Activated T-cell treated with anti-CD3 and anti-CD28 coated beads, Interleukin-2, amount 50 U/mL, for 4 hours (primary cell): ENCODE results near the gene CLPTM1L. TPM values are rescaled to one million over a fixed set of nuclear protein-coding genes. Genes with fewer than 3 reads are reported as not detected.
A peak's percentile ranks its signal among the peaks of the same experiment; 100 is the strongest.

Experiments
- ATAC-seq, 2 donors: fragments of 200-7000 bp; cut with Tn5 transposase; one replicate each; pipeline ENCODE4 v1.10.0; 2021
- DNase-seq: peaks from one replicate; pipeline ENCODE4 v3.0.0-alpha.2; 2020
- H3K27me3 Mint-ChIP-seq: one replicate; pipeline ENCODE4 v1.8.0; 2021; ENCODE audit warnings: low read depth, mixed read lengths
- H3K36me3 Mint-ChIP-seq: one replicate; pipeline ENCODE4 v1.8.0; 2022; ENCODE audit warnings: mixed read lengths; ENCODE audit not compliant: insufficient read depth
- H3K4me1 Mint-ChIP-seq: one replicate; pipeline ENCODE4 v1.8.0; 2021; ENCODE audit warnings: low read depth, mixed read lengths
- H3K4me3 Mint-ChIP-seq: one replicate; pipeline ENCODE4 v1.8.0; 2021; ENCODE audit warnings: mild to moderate bottlenecking, moderate library complexity, mixed read lengths
- H3K9me3 Mint-ChIP-seq: one replicate; pipeline ENCODE4 v1.8.0; 2021; ENCODE audit warnings: mixed read lengths
- total RNA-seq, 3 donors: library from RNA; stranded (reverse); gene quantifications; one replicate each; pipeline ENCODE4 v1.2.1, GENCODE V29; 2021

CLPTM1L gene
- total RNA-seq, 3 donors from 2014 or later, result 143 to 150 (median 145) TPM

- H3K36me3 Mint-ChIP-seq, result peaks cover 10% of the 10 kb centered on the region
- no peaks in the 10 kb centered on the region for H3K9me3 Mint-ChIP-seq
- DNase-seq (no peak), ATAC-seq (no peak)
- H3K4me1 Mint-ChIP-seq, result peaks cover 61% of the 10 kb centered on the region
- H3K27me3 Mint-ChIP-seq, result no peaks in the 10 kb centered on the region
- peak overlapping the region; percentile 61 for H3K4me3 Mint-ChIP-seq
These were observed 29.7 kb downstream of the CLPTM1L start for GRCh38 chr5:1315018-1315708.

- H3K4me1 Mint-ChIP-seq, result peaks cover 61% of the 10 kb centered on the region
- H3K9me3 Mint-ChIP-seq, result no peaks in the 10 kb centered on the region
- no peaks in the 10 kb centered on the region for H3K27me3 Mint-ChIP-seq
- ATAC-seq, result no peak
- H3K36me3 Mint-ChIP-seq, result peaks cover 8% of the 10 kb centered on the region
- no peak overlapping the region for H3K4me3 Mint-ChIP-seq
- no peak for DNase-seq
These were observed 30.3 kb downstream of the CLPTM1L start for GRCh38 chr5:1314564-1314982.

DNA sequence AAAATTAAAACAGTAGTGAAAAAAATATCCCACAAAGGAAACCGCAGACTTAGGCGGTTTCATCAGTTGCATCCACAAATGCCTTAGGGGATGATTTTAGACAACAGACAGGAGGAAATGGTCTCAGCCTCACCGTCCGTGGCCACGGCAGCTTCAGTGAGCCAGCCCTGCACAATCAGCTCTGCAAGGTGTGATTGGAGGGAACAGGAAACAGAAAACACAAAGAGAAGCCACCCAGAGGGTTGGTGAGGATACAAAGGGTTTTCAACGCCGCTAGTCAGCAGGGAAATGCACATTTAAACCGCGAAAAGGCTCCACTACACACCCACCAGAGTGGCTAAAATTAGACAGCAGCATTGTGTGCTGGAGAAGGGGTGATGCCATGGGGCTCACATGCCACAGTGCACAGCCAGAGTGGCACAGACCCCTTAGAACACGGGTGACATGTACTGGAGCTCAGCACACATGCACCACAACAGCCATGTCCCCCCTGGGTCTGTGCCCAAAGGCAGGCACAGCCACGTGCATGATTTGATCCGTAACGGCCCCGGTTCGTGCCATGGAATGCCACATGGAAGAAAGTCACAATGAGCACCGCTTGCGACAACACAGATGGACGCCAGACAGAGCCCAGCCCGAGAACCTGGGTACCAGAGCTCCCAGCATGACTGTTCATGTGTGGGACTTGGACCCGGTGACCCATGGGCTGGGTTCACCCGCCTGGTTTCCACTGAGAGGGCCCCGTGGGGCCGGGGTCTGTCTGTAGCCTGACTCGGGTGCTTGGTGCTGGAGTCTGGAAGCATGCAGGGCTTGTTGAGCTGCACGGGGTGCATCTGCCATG, 31.7 kb downstream of the CLPTM1L start:
- H3K4me3 Mint-ChIP-seq, result peak overlapping the region; percentile 50

GRCh38 chr5:1312206-1312605, 32.7 kb downstream of the CLPTM1L start:
- Mint-ChIP-seq H3K4me3 (no peak overlapping the region), H3K27me3 (no peaks in the 10 kb centered on the region), H3K4me1 (peaks cover 65% of the 10 kb centered on the region), H3K9me3 (no peaks in the 10 kb centered on the region), H3K36me3 (no peaks in the 10 kb centered on the region)
- ATAC-seq (no peak), DNase-seq (peak; percentile 34)

More for the DNA sequence above, 31.7 kb downstream of the CLPTM1L start:
- peaks cover 69% of the 10 kb centered on the region for H3K4me1 Mint-ChIP-seq
- no peaks in the 10 kb centered on the region for H3K27me3 Mint-ChIP-seq
- H3K36me3 Mint-ChIP-seq, result peaks cover 3% of the 10 kb centered on the region
- ATAC-seq (peak; percentile 21 to 41), DNase-seq (no peak)
- H3K9me3 Mint-ChIP-seq, result no peaks in the 10 kb centered on the region

DNA sequence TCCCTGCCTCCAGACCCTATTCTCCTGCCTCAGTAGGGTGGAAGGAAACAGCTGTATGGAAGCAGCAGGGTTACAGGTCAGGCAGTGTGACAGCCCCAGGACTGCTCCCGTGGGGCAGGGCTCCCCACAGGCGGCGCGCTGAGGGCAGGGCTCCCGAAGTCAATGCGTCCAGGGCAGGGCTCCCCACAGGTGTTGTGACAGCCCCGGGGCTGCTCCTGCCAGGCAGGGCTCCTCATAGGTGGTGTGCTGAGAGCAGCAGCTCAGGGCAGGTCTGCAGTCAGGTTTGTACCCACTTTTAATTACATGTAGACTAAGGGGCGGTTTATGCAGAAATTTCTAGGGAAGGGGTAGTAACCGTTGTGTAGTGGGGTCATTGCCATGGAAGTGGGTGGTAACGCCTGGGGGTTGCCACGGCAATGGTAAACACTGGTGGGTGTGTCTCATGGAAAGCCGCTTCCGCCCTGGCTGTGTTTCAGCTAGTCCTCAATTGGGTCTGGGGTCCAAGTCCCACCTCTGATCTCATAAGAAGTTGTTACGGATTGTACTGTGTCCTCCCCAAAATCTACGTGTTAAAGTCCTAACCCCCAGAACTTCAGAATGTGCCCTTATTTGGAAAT, 33.4 kb downstream of the CLPTM1L start:
- Mint-ChIP-seq H3K4me1 (peaks cover 60% of the 10 kb centered on the region), H3K9me3 (no peaks in the 10 kb centered on the region), H3K4me3 (no peak overlapping the region), H3K36me3 (no peaks in the 10 kb centered on the region), H3K27me3 (no peaks in the 10 kb centered on the region)
- ATAC-seq, result no peak
- DNase-seq, result no peak

GRCh38 chr5:1310118-1310517, 34.8 kb downstream of the CLPTM1L start:
- no peaks in the 10 kb centered on the region for H3K27me3 Mint-ChIP-seq
- ATAC-seq (no peak), DNase-seq (no peak)
- peaks cover 45% of the 10 kb centered on the region for H3K4me1 Mint-ChIP-seq
- no peaks in the 10 kb centered on the region for H3K9me3 Mint-ChIP-seq
- no peaks in the 10 kb centered on the region for H3K36me3 Mint-ChIP-seq
- no peak overlapping the region for H3K4me3 Mint-ChIP-seq

- H3K4me1 Mint-ChIP-seq, result peaks cover 8% of the 10 kb centered on the region
- ATAC-seq (no peak), DNase-seq (no peak)
- H3K4me3 Mint-ChIP-seq, result no peak overlapping the region
- no peaks in the 10 kb centered on the region for H3K36me3 Mint-ChIP-seq
- H3K9me3 Mint-ChIP-seq, result no peaks in the 10 kb centered on the region
- no peaks in the 10 kb centered on the region for H3K27me3 Mint-ChIP-seq
These were observed 40.9 kb downstream of the CLPTM1L start for GRCh38 chr5:1304033-1304432.

- Mint-ChIP-seq H3K4me3 (no peak overlapping the region), H3K36me3 (no peaks in the 10 kb centered on the region), H3K4me1 (no peaks in the 10 kb centered on the region), H3K9me3 (no peaks in the 10 kb centered on the region), H3K27me3 (no peaks in the 10 kb centered on the region)
- DNase-seq (no peak), ATAC-seq (no peak)
These were observed 42.6 kb downstream of the CLPTM1L start for GRCh38 chr5:1302258-1302657.

GRCh38 chr5:1300581-1301083, 44.3 kb downstream of the CLPTM1L start:
- no peak overlapping the region for H3K4me3 Mint-ChIP-seq
- peaks cover 4% of the 10 kb centered on the region for H3K4me1 Mint-ChIP-seq
- H3K27me3 Mint-ChIP-seq, result no peaks in the 10 kb centered on the region
- H3K36me3 Mint-ChIP-seq, result no peaks in the 10 kb centered on the region
- no peaks in the 10 kb centered on the region for H3K9me3 Mint-ChIP-seq
- ATAC-seq (no peak), DNase-seq (no peak)

DNA sequence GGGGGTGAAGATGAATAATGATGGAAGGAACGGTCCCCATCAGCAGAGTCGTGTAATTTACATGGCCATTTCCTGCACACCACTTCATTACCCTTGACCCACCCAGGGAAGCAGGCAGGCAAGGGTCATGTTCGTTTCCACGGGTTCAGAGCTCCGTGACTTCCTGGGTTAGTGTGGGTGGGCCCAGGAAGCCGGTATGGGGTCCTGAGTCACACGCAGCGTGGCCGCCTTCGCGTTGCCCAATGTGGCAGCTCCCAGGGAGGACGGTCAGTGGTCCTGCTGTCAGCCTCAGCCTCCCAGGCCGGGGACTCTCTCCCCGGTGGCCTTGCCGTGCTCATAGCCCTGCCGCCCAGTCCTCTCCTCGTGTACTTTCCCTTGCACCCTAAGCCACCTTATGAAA, 44.9 kb downstream of the CLPTM1L start:
- H3K27me3 Mint-ChIP-seq, result no peaks in the 10 kb centered on the region
- DNase-seq (no peak), ATAC-seq (no peak)
- peaks cover 5% of the 10 kb centered on the region for H3K4me1 Mint-ChIP-seq
- H3K36me3 Mint-ChIP-seq, result no peaks in the 10 kb centered on the region
- H3K4me3 Mint-ChIP-seq, result no peak overlapping the region
- no peaks in the 10 kb centered on the region for H3K9me3 Mint-ChIP-seq

DNA sequence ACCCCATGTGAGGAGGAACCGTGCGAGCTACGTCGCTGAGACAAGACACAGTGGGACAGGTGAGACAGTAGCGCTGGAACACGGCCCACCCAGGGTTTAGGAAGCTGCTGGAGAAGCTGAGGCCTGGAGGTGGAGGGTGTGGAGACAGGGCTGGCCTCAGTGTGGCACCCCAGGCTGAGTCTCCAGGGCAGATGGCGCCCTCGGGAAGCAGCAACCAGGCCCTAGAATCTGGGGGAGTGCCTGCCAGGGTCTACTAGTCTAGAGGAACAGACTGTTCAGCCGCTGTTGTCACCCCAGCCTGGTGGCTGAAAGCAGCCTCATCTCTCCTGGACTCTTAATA, 45.4 kb downstream of the CLPTM1L start:
- Mint-ChIP-seq H3K9me3 (no peaks in the 10 kb centered on the region), H3K4me1 (peaks cover 5% of the 10 kb centered on the region), H3K4me3 (no peak overlapping the region), H3K36me3 (no peaks in the 10 kb centered on the region), H3K27me3 (no peaks in the 10 kb centered on the region)
- no peak for DNase-seq
- ATAC-seq, result no peak

GRCh38 chr5:1298723-1299510, 46.0 kb downstream of the CLPTM1L start:
- Mint-ChIP-seq H3K9me3 (no peaks in the 10 kb centered on the region), H3K4me3 (no peak overlapping the region), H3K4me1 (peaks cover 5% of the 10 kb centered on the region), H3K36me3 (no peaks in the 10 kb centered on the region), H3K27me3 (no peaks in the 10 kb centered on the region)
- DNase-seq (no peak), ATAC-seq (no peak)

- Mint-ChIP-seq H3K9me3 (no peaks in the 10 kb centered on the region), H3K27me3 (peaks cover 2% of the 10 kb centered on the region), H3K4me3 (no peak overlapping the region), H3K36me3 (no peaks in the 10 kb centered on the region), H3K4me1 (peaks cover 9% of the 10 kb centered on the region)
- DNase-seq (no peak), ATAC-seq (no peak)
These were observed 46.8 kb downstream of the CLPTM1L start for GRCh38 chr5:1298067-1298551.

DNA sequence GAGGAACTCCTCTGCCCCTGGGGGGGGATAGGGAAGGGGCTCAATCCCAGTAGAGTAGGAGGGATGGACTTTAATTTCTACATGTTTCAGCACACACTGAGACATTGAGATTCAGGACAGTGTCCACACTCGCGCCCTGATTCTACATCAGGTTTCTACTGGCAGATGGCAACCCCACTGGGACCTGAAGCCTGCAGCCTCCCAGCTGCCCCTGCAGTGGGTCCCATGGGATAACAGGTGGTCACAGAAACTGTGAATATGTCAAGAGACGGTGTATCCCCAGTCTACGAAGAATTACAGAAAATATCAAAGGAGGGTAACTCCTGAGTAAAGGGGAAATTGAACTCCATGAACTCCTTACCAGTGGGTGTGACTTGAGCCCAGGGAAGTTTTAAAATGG, 47.7 kb downstream of the CLPTM1L start:
- Mint-ChIP-seq H3K9me3 (no peaks in the 10 kb centered on the region), H3K4me3 (no peak overlapping the region), H3K27me3 (peaks cover 2% of the 10 kb centered on the region), H3K4me1 (peaks cover 9% of the 10 kb centered on the region), H3K36me3 (no peaks in the 10 kb centered on the region)
- DNase-seq (no peak), ATAC-seq (no peak)
